ENCODE results near the gene MAPK9.

Gene MAPK9

DNA sequence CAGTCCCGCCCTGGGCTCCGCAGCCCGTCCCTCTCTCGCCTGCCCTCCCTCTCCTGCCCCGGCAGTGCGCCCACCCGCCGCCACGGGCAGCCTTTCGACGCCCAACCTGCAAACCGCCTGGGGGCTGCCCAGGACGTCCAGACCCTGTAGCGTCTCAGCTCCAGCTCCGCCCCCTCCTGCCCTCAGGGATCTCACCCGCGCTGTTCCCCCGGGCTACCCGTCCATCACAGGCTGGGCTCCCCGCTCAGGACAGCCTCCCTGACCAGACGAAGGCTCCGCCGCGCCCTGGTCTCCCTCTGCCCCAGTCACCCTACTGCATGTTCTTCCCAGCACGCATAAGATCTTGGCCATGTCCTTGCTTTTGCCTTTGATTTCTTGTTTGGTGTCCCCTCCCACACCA, 84.3 kb downstream of the MAPK9 start:
- no peak for DNase-seq (ENCODE audit: low read depth in 2 of 2, low spot score in 1 of 2)

DNA sequence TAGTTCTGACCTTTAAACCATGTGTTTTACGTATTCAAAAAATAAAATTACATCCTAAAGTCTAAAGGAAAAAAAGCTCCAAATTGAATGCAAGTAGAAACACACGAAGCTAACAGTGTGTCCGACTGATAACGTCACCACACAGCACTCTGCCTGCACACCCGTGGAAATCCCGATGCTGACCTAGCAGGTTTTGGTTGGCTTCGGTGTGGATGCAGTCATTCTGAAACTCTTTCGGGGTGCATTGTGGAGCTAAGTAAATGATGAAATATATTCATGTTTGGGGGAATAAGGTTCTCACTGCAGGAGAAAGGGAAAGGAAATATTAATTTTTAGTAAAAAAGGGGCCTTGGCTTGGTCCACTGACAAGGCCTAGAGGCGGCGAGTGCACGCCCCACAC, 84.9 kb downstream of the MAPK9 start:
- no peak for DNase-seq (ENCODE audit: low read depth in 2 of 2, low spot score in 1 of 2)

DNA sequence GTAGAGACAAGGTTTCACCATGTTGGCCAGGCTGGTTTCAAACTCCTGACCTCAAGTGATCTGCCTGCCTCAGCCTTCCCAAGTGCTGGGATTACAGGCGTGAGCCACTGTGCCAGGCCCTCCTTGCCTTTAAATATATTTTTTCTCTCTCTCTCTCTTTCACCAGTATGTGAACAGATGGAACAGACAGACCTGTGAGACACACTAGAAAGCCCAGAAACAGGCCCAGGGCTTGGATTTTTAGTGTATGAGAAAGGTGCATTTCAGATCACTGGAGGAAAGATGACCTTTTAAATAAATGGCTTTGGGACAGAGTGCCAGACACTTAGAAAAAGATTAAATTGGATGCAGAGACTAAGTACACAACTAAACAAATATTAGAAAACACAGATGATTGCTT, 86.0 kb downstream of the MAPK9 start:
- no peak for DNase-seq (ENCODE audit: low read depth in 2 of 2, low spot score in 1 of 2)

- DNase-seq (ENCODE audit: low read depth in 2 of 2, low spot score in 1 of 2) = no peak
Observed at GRCh38 chr5:180204276-180204819, 87.5 kb downstream of the MAPK9 start.

DNA sequence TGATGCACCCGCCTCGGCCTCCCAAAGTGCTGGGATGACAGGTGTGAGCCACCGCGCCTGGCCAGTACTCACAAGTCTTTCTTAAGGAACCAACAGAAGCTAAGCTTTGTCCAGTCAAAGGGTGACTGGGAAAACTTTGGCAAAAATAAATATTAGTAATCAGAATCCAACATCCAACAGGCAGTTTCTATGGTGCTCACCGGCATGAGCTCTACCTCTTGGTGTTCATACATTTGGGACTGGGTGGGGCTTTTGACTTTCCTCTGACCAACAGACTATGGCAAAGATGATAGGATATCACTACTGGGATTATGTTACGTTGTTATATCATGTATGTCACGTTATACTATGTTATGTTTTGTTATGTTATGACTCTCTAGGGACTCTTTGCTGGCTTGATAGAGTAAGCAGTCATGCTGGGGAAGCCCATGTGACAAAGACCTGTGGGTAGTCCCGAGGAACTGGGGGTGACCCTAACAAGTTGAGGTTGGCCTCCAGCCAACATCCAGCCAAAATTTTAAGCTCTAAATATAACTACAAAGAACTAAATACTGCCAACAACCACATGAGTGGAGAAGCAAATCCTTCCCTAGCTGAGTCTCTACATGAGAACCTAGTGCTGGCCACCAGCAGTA, 88.8 kb downstream of the MAPK9 start:
- DNase-seq (ENCODE audit: low read depth in 2 of 2, low spot score in 1 of 2) = no peak

DNA sequence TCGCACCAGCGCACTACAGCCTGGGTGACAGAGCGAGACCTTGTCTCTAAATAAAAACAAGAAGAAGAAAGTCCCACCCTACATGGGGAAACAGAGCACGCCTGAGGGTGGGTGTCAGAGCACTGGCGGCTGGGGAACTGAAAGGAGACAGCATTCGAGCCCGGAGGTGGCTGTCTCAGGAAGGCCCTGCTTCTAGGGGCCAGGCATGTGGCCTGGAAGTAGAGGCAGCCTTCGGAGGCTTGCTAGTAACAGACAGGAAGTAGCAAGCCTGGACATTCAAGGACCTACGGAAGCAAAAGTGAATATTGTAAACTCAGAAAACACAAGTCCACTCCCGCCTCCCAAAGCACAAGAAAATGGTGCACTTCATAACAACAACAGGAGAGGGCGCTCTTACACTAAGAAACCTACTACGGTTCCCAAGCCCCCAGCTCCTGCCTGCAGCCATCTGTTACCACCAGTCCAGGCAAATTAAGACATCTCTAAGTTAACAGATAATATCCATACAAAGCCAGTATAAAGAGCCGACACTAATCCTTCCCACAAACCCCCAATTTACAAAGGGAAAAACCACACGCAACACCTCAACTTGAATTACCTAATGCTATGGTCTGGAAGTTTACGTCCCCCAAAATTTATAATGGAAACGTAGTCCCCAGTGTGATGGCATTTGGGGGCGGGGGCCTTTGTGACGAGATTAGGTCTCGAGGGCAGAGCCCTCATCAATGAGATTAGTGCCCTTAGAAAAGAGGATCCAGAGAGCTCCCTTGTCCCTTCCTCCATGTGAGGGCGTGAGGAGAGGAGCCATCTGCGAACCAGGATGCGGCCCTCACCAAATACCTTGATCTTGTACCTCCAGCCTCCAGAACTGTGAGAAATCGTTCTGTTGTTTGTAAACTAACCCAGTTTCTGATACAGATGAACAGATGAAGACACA, 90.6 kb downstream of the MAPK9 start:
- DNase-seq (ENCODE audit: low read depth in 2 of 2, low spot score in 1 of 2) = no peak

DNA sequence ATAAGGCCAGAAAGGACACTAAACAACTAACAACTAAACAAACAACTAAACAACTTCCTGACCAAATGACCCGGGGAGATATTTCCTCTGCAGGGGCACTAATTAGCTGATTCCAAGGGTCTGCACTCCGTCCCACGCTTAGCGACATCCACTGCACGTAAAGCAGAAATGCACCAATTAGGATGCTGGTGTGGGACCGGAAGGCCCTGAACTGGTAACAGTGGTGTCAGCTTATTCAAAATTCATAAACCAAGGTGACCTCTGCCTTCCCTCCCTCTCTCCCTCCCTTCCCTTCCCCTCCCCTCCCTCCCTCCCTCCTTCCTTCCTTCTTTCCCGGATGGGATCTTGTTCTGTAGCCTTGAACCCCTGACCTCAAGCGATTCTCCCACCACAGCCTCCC, 92.5 kb downstream of the MAPK9 start:
- no peak for DNase-seq (ENCODE audit: low read depth in 2 of 2, low spot score in 1 of 2)

- DNase-seq (ENCODE audit: low read depth in 2 of 2, low spot score in 1 of 2) = no peak
Observed at GRCh38 chr5:180198208-180198607, 93.7 kb downstream of the MAPK9 start.

- DNase-seq (ENCODE audit: low read depth in 2 of 2, low spot score in 1 of 2) = no peak
Observed at GRCh38 chr5:180197016-180197702, 94.7 kb downstream of the MAPK9 start.

GRCh38 chr5:180194410-180195345, 97.2 kb downstream of the MAPK9 start:
- DNase-seq (ENCODE audit: low read depth in 2 of 2, low spot score in 1 of 2) = no peak

DNA sequence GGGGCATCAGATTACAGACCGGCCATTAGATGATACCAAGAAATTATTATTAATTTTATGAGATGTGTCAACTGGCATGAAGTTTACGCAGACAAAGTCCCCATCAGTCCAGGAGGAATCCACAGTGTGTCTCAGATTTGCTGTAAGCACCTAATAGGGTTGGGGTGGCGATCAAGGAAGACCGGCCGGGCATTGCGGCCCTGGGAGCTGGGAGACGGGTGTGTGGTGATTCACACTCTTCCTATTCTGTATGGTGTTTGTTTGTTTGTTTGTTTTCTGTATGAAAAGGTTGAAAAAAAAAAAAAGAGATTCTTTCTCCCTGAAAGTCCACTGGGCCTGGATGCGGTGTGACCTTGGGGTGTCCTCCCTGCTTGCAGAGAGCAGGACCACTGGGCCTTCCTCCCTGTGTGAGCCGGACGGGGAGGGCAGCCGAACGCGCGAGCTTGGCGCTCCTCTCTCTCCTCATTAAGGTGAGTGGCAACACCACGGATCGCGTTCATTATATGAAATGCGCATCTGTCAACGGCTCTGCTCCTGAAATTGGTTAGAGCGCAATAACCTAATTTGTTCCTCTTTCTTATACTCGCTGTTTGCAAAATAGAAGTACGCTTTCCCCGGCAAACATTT, 98.0 kb downstream of the MAPK9 start:
- no peak for DNase-seq (ENCODE audit: low read depth in 2 of 2, low spot score in 1 of 2)

- no peak for DNase-seq (ENCODE audit: low read depth in 2 of 2, low spot score in 1 of 2)
Observed at GRCh38 chr5:180191716-180192115, 100.2 kb downstream of the MAPK9 start.

- DNase-seq (ENCODE audit: low read depth in 2 of 2, low spot score in 1 of 2) = no peak
Observed at GRCh38 chr5:180187767-180188166, 104.1 kb downstream of the MAPK9 start.
